ENCODE data around the gene AKAP8.

GRCh38 chr19:15423130-15423529 is 43.5 kb upstream of the AKAP8 start:
- no peak for TF ChIP-seq CTCF (IDR thresholded peaks at IDR 0.05)
- TF ChIP-seq POLR2A (IDR thresholded peaks at IDR 0.05), result no peak

Measured in esophagus squamous epithelium (tissue), 4 donors.